ENCODE data around the gene SLAMF9. TPM values are rescaled to one million over a fixed set of nuclear protein-coding genes. Genes with fewer than 3 reads are reported as not detected.

Gene SLAMF9
- total and polyA plus RNA-seq, 2 of the 8 experiments (the other 6 are each of a cell fraction or from before 2014, with no cell fraction given): not detected

GRCh38 chr1:159996653-159997052 is 42.6 kb upstream of the SLAMF9 start (continued):
- TF ChIP-seq BACH1 (IDR thresholded peaks at IDR 0.05; ENCODE audit: low read length) (no peak), POLR2AphosphoS5 (IDR thresholded peaks at IDR 0.05; ENCODE audit: low read depth, low read length) (no peak), CHD1 (IDR thresholded peaks at IDR 0.05; ENCODE audit: low read depth, low read length) (no peak), JUN (IDR thresholded peaks at IDR 0.05; ENCODE audit: low read depth, low read length) (no peak)
- TF ChIP-seq, protein P1, sequence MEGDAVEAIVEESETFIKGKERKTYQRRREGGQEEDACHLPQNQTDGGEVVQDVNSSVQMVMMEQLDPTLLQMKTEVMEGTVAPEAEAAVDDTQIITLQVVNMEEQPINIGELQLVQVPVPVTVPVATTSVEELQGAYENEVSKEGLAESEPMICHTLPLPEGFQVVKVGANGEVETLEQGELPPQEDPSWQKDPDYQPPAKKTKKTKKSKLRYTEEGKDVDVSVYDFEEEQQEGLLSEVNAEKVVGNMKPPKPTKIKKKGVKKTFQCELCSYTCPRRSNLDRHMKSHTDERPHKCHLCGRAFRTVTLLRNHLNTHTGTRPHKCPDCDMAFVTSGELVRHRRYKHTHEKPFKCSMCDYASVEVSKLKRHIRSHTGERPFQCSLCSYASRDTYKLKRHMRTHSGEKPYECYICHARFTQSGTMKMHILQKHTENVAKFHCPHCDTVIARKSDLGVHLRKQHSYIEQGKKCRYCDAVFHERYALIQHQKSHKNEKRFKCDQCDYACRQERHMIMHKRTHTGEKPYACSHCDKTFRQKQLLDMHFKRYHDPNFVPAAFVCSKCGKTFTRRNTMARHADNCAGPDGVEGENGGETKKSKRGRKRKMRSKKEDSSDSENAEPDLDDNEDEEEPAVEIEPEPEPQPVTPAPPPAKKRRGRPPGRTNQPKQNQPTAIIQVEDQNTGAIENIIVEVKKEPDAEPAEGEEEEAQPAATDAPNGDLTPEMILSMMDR (IDR thresholded peaks at IDR 0.05; ENCODE audit: control extremely low read depth in 1 of 3, insufficient read depth in 1 of 3, low read depth in 1 of 3, low read length in 3 of 3): no peak

All from H1 (cell line).